OCI-LY7 (cell line): ENCODE data around the gene PLEKHO1. TPM values are rescaled to one million over a fixed set of nuclear protein-coding genes. Genes with fewer than 3 reads are reported as not detected.

Experiments
- Bru-seq: library from RNA; stranded (reverse); fragments of 400-500 nt; gene quantifications from one replicate; lab custom pipeline; 2021; lab: Mats Ljungman, UMichigan
- BruChase-seq, 2 experiments: library from RNA; stranded (reverse); fragments of 400-500 nt; gene quantifications; one replicate each; lab custom pipeline; 2021; lab: Mats Ljungman, UMichigan
- BruUV-seq: library from RNA; stranded (reverse); fragments of 400-500 nt; replicated peaks from 2 replicates; lab custom pipeline; 2021; lab: Mats Ljungman, UMichigan
- CTCF ChIA-PET: fragments of 300-600 bp; sonication (Branson Sonifier 250); formaldehyde crosslinking; loops from one replicate; lab custom pipeline; 2022; ENCODE audit warnings: antibody characterized with exemption; ENCODE audit not compliant: unreplicated experiment; lab: Charles Lee
- POLR2A ChIA-PET: fragments of 300-600 bp; sonication (Branson Sonifier 250); formaldehyde crosslinking; loops from one replicate; lab custom pipeline; 2022; ENCODE audit warnings: antibody characterized with exemption; lab: Charles Lee
- DNase-seq: peaks from one replicate; pipeline ENCODE4 v3.0.0-alpha.2; 2015; ENCODE audit warnings: low spot score
- H2AFZ ChIP-seq: fragments of 200-600 bp; sonication (generic), shearing (Covaris generic); 2 replicates; pipeline ENCODE4 v1.6.1; 2014; ENCODE audit warnings: mild to moderate bottlenecking, antibody characterized with exemption, low read length, moderate library complexity
- H3K27ac ChIP-seq: fragments of 200-600 bp; sonication (generic); 2 replicates; pipeline ENCODE4 v1.5.1; 2014; ENCODE audit warnings: mixed run types, low read depth, mild to moderate bottlenecking, moderate library complexity, low read length, inconsistent platforms; ENCODE audit not compliant: poor library complexity, severe bottlenecking
- H3K36me3 ChIP-seq: fragments of 200-600 bp; sonication (generic); 2 replicates; pipeline ENCODE4 v1.6.1; 2014; ENCODE audit warnings: mild to moderate bottlenecking, antibody characterized with exemption, low read length, moderate library complexity, mixed read lengths; ENCODE audit not compliant: insufficient read depth
- H3K4me1 ChIP-seq: fragments of 200-600 bp; sonication (generic); 2 replicates; pipeline ENCODE4 v1.5.1; 2014; ENCODE audit warnings: mild to moderate bottlenecking, low read length; ENCODE audit not compliant: insufficient read depth, poor library complexity, severe bottlenecking
- H3K4me2 ChIP-seq: fragments of 200-600 bp; sonication (generic); 2 replicates; pipeline ENCODE4 v1.6.1; 2014; ENCODE audit warnings: mild to moderate bottlenecking, low read length
- H3K4me3 ChIP-seq: fragments of 200-600 bp; sonication (generic); 2 replicates; pipeline ENCODE4 v1.5.1; 2014; ENCODE audit warnings: mild to moderate bottlenecking, low read depth, low read length; ENCODE audit not compliant: poor library complexity, severe bottlenecking
- H3K79me2 ChIP-seq: fragments of 200-600 bp; sonication (generic); 2 replicates; pipeline ENCODE4 v1.6.1; 2016; ENCODE audit warnings: low read depth, mild to moderate bottlenecking, low read length, moderate library complexity, mixed read lengths; ENCODE audit not compliant: insufficient read depth
- H3K9me2 ChIP-seq: fragments of 200-600 bp; sonication (generic); 2 replicates; pipeline ENCODE4 v1.6.1; 2016; ENCODE audit warnings: mild to moderate bottlenecking, low read length, mixed read lengths; ENCODE audit not compliant: insufficient read depth
- H3K9me3 ChIP-seq: fragments of 200-600 bp; sonication (generic); 2 replicates; pipeline ENCODE4 v1.6.1; 2014; ENCODE audit warnings: mild to moderate bottlenecking, mixed run types, low read length, mixed read lengths
- H4K20me1 ChIP-seq: fragments of 200-600 bp; sonication (generic); 2 replicates; pipeline ENCODE4 v1.6.1; 2014; ENCODE audit warnings: mild to moderate bottlenecking, antibody characterized with exemption, low read length, moderate library complexity, mixed read lengths; ENCODE audit not compliant: insufficient read depth
- CTCF ChIP-seq: fragments of 200-600 bp; sonication (generic); conservative IDR thresholded peaks from 2 replicates; pipeline ENCODE4 v1.5.1; 2014; ENCODE audit warnings: mild to moderate bottlenecking, antibody characterized with exemption, low read length, moderate library complexity, mixed read lengths
- EZH2phosphoT487 ChIP-seq: fragments of 200-600 bp; sonication (generic); IDR thresholded peaks from 2 replicates; pipeline ENCODE4 v1.6.1; 2018; ENCODE audit warnings: low read depth, borderline replicate concordance, mild to moderate bottlenecking, mixed run types, antibody characterized with exemption, low read length, moderate library complexity, mixed read lengths
- intact Hi-C: fragments of 100-400 bp; cut with micrococcal nuclease; formaldehyde crosslinking; loops from one replicate; pipeline ENCODE4 v1.10.0; 2022; ENCODE audit not compliant: unreplicated experiment
- long read RNA-seq: library from polyadenylated mRNA; stranded (forward); transcript quantifications from one replicate; pipeline ENCODE4 v2.0.0, GENCODE V29; 2022
- total RNA-seq, 2 experiments: library from RNA; depleted of rRNA in 1 of 2; stranded (reverse); fragments of >200 nt in 1 of 2; shearing (Covaris generic) in 1 of 2; gene quantifications; 2 replicates each; pipeline ENCODE4 v1.2.3, GENCODE V29; 2014 to 2022

The PLEKHO1 gene
- 122 and 127 TPM in 2 replicates for total RNA-seq (2014; rRNA removed; shearing (Covaris generic))
- 75.5 and 82.4 TPM in 2 replicates for total RNA-seq (2022)
- Bru-seq, nascent RNA: percentile 90 among the genes with signal in this experiment
- BruChase-seq, experiment 1, labeled RNA remaining after a 6-hour chase: percentile 72 among the genes with signal in this experiment
- percentile 79 among the genes with signal in this experiment for BruChase-seq, experiment 2, labeled RNA remaining after a 2-hour chase
- long read RNA-seq, transcript PLEKHO1-201 (6 exons, 2,050 nt): major isoform, 60 of 86 reads
- long read RNA-seq, partial matches to known transcripts: 3 of 86 reads
- long read RNA-seq, other reads (novel, unspliced or antisense): 19 of 86 reads

- peaks cover 56% of the 10 kb centered on the region for H3K4me1 ChIP-seq
- DNase-seq: peak; percentile 77
- BruUV-seq: no TSS peak
- ChIA-PET POLR2A (interaction anchor here (0.7 to 4.5 kb wide), 5 partner anchors 12 to 139 kb away, joined by 3 to 38 read pairs (median 5); no protein-coding TSS in a partner anchor), CTCF (interaction anchor here (1.0 kb wide), 1 partner anchor 81 kb away, joined by 3 read pairs; no protein-coding TSS in a partner anchor)
- peak within 1 kb of the TSS; percentile 90 for H3K27ac ChIP-seq
- peak within 1 kb of the TSS; percentile 86 for H3K4me2 ChIP-seq
- H2AFZ ChIP-seq: peak within 1 kb of the TSS; percentile 45; the same call in 1 of the 2 replicates
- intact Hi-C loops: loop anchor here (2.0 kb wide), 1 partner anchor 15 kb away; no protein-coding TSS in a partner anchor
- TF ChIP-seq EZH2phosphoT487: no peak
- no peak for TF ChIP-seq CTCF
- H3K36me3 ChIP-seq: peaks cover 41% of the 10 kb centered on the region
- peak within 1 kb of the TSS; percentile 99 for H3K4me3 ChIP-seq
- H3K9me2 ChIP-seq: no peaks in the 10 kb centered on the region
- H3K9me3 ChIP-seq: no peaks in the 10 kb centered on the region
- no peaks in the 10 kb centered on the region for H4K20me1 ChIP-seq
- H3K79me2 ChIP-seq: peaks cover 46% of the 10 kb centered on the region; the same call in 1 of the 2 replicates
Measured at GRCh38 chr1:150149271-150150132, at the start of gene PLEKHO1. Gene PLEKHO1, plus strand, starts transcription at chr1:150149916. Its CDS starts 342 bp downstream, at chr1:150150258.

- ChIA-PET POLR2A (interaction anchor here (0.6 to 1.2 kb wide), 2 partner anchors 35 to 969 kb away, joined by 3 read pairs; no protein-coding TSS in a partner anchor), CTCF (no interaction called here)
- no peak for DNase-seq
- intact Hi-C loops: no loop called here
- Histone ChIP-seq H3K36me3 (peaks cover 50% of the 10 kb centered on the region), H3K4me2 (no peak overlapping the region), H3K79me2 (no peaks in the 10 kb centered on the region), H3K4me3 (no peak overlapping the region), H3K9me2 (no peaks in the 10 kb centered on the region), H3K9me3 (no peaks in the 10 kb centered on the region), H4K20me1 (no peaks in the 10 kb centered on the region), H3K4me1 (no peaks in the 10 kb centered on the region), H3K27ac (no peak overlapping the region), H2AFZ (no peak overlapping the region)
- TF ChIP-seq EZH2phosphoT487: no peak
- TF ChIP-seq CTCF: no peak
- no TSS peak for BruUV-seq
Measured at GRCh38 chr1:150102986-150103385, 46.7 kb upstream of the PLEKHO1 start.
